Naive thymus-derived CD8-positive, alpha-beta T cell (primary cell): ENCODE measurements around the gene NOP14. TPM values are rescaled to one million over a fixed set of nuclear protein-coding genes. Genes with fewer than 3 reads are reported as not detected.
A peak's percentile ranks its signal among the peaks of the same experiment; 100 is the strongest.
"Not testable (repeated sequence)": the region's sequence is repeated elsewhere in the genome, so short reads cannot be mapped to it uniquely, and the experiment has no call there.

ENCODE experiments used
- ATAC-seq, 2 donors: fragments of 150-1000 bp; cut with Tn5 transposase in 1 of 2; sonication (Bioruptor Pico), chemical (Tn5 transposase) in 1 of 2; 1 replicate in 1 of 2; 2 replicates in 1 of 2; pipeline ENCODE4 v1.10.0; 2021; ENCODE audit warnings: mild to moderate bottlenecking in 2 of 2, moderate library complexity in 2 of 2
- POLR2A ChIA-PET: fragments of 350-600 bp; sonication (Branson Sonifier 250); formaldehyde crosslinking; loops from one replicate; lab custom pipeline; 2021; ENCODE audit warnings: antibody characterized with exemption; lab: Charles Lee
- DNase-seq, 10 donors: peaks; one replicate each; pipeline versions ENCODE4 v3.0.0 to v3.0.0-alpha.2; 2020 to 2022
- H3K27ac Mint-ChIP-seq, 10 donors: one replicate each; pipeline ENCODE4 v1.8.0; 2020 to 2022; ENCODE audit warnings: mild to moderate bottlenecking in 10 of 10, mixed read lengths in 10 of 10, moderate library complexity in 4 of 10, inconsistent platforms in 1 of 10
- H3K27me3 Mint-ChIP-seq, 5 donors: one replicate each; pipeline ENCODE4 v1.8.0; 2021 to 2022; ENCODE audit warnings: mixed read lengths in 5 of 5
- H3K36me3 Mint-ChIP-seq, 3 donors: one replicate each; pipeline ENCODE4 v1.8.0; 2020 to 2022; ENCODE audit warnings: mixed read lengths in 3 of 3, mild to moderate bottlenecking in 2 of 3, inconsistent platforms in 1 of 3
- H3K4me1 Mint-ChIP-seq, 4 donors: one replicate each; pipeline ENCODE4 v1.8.0; 2021 to 2022; ENCODE audit warnings: mixed read lengths in 4 of 4
- H3K4me3 Mint-ChIP-seq, 10 donors: one replicate each; pipeline ENCODE4 v1.8.0; 2020 to 2022; ENCODE audit warnings: mild to moderate bottlenecking in 10 of 10, mixed read lengths in 10 of 10, moderate library complexity in 6 of 10, inconsistent platforms in 1 of 10
- H3K9me3 Mint-ChIP-seq, 9 donors: one replicate each; pipeline ENCODE4 v1.8.0; 2020 to 2022; ENCODE audit warnings: mixed read lengths in 9 of 9, mild to moderate bottlenecking in 3 of 9, inconsistent platforms in 1 of 9, moderate library complexity in 1 of 9
- polyA plus RNA-seq, 3 donors: library from polyadenylated mRNA; unstranded; fragments of 300-500 nt; fragmentation: Illumina TruSeq; gene quantifications; one replicate each; pipeline ENCODE4 v1.2.3, GENCODE V29; 2021
- total RNA-seq, 8 experiments: library from RNA in 2 of 8; stranded (reverse) in 2 of 8; gene quantifications; one replicate each; pipeline ENCODE4 v1.2.3 and lab custom pipeline; 2021 to 2026

Gene NOP14
- total and polyA plus RNA-seq, 5 experiments from 2014 or later, result 10.8 to 47.8 (median 31.8) TPM

GRCh38 chr4:2958446-2958845 lies 4.8 kb downstream of the NOP14 start:
- H3K4me3 Mint-ChIP-seq, result no peak overlapping the region
- no peaks in the 10 kb centered on the region for H3K27me3 Mint-ChIP-seq
- H3K36me3 Mint-ChIP-seq, result peaks cover 3 to 65% (median 11%) of the 10 kb centered on the region in 3 donors
- POLR2A ChIA-PET, result no interaction called here
- ATAC-seq (no peak), DNase-seq (no peak)
- no peaks in the 10 kb centered on the region for H3K9me3 Mint-ChIP-seq
- peak overlapping the region in 2 of 10 donors; percentile 6 to 62 for H3K27ac Mint-ChIP-seq
- H3K4me1 Mint-ChIP-seq, result peaks cover 25 to 55% (median 42%) of the 10 kb centered on the region in 4 donors

DNA sequence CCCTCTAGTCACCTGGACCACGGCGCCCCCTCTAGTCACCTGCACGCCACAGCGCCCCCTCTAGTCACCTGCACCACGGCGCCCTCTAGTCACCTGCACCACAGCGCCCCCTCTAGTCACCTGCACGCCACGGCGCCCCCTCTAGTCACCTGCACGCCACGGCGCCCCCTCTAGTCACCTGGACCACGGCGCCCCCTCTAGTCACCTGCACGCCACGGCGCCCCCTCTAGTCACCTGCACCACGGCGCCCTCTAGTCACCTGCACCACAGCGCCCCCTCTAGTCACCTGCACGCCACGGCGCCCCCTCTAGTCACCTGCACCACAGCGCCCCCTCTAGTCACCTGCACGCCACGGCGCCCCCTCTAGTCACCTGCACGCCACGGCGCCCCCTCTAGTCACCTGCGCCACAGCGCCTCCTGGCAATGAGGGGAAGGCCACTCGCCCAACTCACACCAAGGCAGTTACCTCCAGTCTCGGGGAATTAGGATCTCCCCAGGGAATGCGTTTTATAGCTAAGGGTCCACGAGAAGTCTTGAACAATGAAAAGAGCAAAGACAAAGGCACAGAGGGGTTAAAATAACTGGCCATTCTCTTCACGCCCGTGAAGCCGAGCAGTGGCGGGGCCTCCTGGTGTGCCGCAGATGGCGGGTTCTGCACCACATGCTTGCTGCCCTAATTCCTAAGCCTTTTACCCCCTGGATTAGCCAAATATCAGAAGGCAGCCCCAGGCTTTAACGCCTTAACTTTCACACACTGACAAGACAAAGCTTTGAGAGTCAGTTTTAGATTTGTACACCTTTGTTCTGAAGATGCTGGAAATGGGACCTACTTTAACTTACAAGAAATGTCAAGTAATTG lies 7.8 kb downstream of the NOP14 start:
- Mint-ChIP-seq H3K4me1 (peaks cover 14 to 44% (median 26%) of the 10 kb centered on the region in 4 donors), H3K36me3 (peaks cover 3 to 92% (median 23%) of the 10 kb centered on the region in 3 donors), H3K27ac (peak overlapping the region in 3 of 10 donors; percentile 54 to 90 (median 85))
- peak in 1 of 10 donors; percentile 46 for DNase-seq
- POLR2A ChIA-PET, H3K9me3 Mint-ChIP-seq, H3K4me3 Mint-ChIP-seq, H3K27me3 Mint-ChIP-seq, ATAC-seq: not testable (repeated sequence)

DNA sequence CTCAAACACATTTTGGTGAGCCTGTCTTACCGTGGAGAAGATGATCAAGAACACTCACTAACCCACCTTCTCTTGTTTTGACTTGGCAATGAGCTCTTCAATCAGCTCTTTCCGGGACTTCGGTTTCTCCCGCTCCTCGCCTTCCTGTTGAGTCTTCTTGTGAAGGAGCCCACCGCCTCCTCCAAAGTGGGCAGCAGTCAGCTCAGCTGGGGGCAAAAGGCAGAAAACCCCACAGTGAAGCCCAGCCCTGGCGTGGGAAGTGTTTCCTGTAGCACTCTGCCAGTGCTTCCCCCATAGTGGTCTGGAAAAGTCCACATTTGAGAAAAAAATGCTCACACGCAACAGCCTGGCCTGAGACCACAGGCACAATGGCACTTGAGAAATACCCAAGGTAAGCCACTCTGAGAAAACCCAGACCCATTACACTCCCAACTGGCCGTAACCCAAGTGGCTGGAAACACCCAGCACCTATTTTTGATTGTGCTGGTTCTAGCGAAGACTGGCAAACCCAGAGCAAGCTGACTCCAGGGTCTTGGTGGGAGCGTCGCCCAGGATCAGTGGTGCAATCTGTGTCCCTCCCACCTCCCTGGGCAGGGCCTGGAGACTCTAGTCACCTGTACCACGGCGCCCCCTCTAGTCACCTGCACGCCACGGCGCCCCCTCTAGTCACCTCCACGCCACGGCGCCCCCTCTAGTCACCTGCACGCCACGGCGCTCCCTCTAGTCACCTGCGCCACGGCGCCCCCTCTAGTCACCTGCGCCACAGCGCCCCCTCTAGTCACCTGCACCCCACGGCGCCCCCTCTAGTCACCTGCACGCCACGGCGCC lies 8.6 kb downstream of the NOP14 start:
- no peak overlapping the region for H3K4me3 Mint-ChIP-seq
- POLR2A ChIA-PET, result interaction anchor here (1.2 to 1.4 kb wide), 2 partner anchors 9 to 48 kb away, joined by 3 to 4 read pairs; partner anchors contain the start of genes GRK4 and NOP14

DNA sequence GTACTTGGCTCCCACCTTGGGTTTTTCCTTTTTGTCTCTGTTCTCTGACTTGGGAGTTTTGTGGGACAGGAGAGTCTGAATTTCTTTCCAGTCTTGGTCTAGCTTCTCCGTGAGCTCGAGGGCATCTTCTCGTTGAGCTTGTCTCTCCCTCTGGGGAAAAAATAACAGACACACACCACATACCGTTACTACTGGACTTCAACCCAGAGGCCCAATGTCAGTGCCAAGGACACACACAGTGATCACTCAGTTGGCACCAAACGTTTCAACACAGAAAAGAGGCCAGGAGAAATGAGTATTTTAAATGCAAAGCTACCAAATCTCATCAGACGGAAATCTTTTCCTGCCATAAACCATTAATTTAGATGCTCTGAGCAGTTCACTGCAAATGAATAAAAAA lies 9.7 kb downstream of the NOP14 start:
- Mint-ChIP-seq H3K4me1 (peaks cover 5 to 27% (median 14%) of the 10 kb centered on the region in 4 donors), H3K27me3 (no peaks in the 10 kb centered on the region), H3K4me3 (no peak overlapping the region), H3K9me3 (no peaks in the 10 kb centered on the region), H3K36me3 (peaks cover 3 to 97% (median 24%) of the 10 kb centered on the region in 3 donors), H3K27ac (peak overlapping the region in 1 of 10 donors; percentile 48)
- DNase-seq (no peak), ATAC-seq (no peak)
- POLR2A ChIA-PET, result interaction anchor here (1.2 to 1.4 kb wide), 2 partner anchors 10 to 47 kb away, joined by 3 to 4 read pairs; partner anchors contain the start of genes GRK4 and NOP14

More for the DNA sequence above, 8.6 kb downstream of the NOP14 start:
- Mint-ChIP-seq H3K36me3 (peaks cover 3 to 95% (median 24%) of the 10 kb centered on the region in 3 donors), H3K4me1 (peaks cover 13 to 36% (median 22%) of the 10 kb centered on the region in 4 donors), H3K27ac (peak overlapping the region in 8 of 10 donors; percentile 38 to 90 (median 60)), H3K9me3 (no peaks in the 10 kb centered on the region), H3K27me3 (no peaks in the 10 kb centered on the region)
- peak; percentile 41 to 75 for ATAC-seq
- DNase-seq, result peak in 6 of 10 donors; percentile 26 to 55 (median 34)

DNA sequence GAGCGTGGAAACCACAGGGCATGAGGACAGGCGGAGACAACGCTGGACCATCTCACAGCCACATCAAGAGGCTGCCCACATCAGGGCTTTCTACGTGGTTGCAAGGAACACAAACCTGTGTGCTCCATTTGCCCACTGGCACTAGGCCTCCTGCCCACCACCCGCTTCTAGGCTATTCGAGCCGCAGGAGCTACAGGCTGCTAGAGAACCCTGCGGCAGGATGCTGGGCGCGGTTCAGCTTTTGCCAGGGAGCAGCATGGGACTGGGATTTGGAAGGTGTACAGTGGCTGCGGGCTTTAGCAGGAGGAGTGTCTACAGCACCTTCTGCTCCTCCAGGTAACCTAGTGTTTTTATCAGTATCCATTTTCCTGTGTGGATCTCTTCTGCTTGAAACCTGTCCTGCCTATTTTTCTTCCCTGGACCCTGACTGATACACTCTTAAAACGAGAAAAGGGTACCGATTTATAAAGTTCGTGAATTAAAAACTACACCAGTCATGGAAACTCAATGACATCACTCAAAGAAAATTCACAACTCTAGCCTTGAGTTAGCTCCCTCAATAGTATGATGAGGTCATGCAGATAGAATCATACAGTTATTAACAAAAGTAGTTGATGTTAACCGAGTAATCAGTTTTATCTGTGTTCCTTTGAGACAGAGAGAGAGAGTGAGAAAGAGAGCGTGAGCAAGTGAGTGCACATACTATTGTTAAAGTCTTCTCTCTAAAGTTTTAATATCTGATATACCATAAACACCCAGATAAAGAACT lies 12.8 kb downstream of the NOP14 start:
- peak overlapping the region in 2 of 10 donors; percentile 35 to 38 for H3K27ac Mint-ChIP-seq
- no peak overlapping the region for H3K4me3 Mint-ChIP-seq

GRCh38 chr4:2949782-2950125 lies 13.5 kb downstream of the NOP14 start:
- Mint-ChIP-seq H3K27me3 (no peaks in the 10 kb centered on the region), H3K36me3 (peaks cover 0 to 97% (median 19%) of the 10 kb centered on the region in 3 donors), H3K4me1 (peaks cover 0 to 10% (median 6%) of the 10 kb centered on the region in 4 donors), H3K9me3 (no peaks in the 10 kb centered on the region), H3K27ac (no peak overlapping the region), H3K4me3 (no peak overlapping the region)
- POLR2A ChIA-PET, result no interaction called here
- DNase-seq (no peak), ATAC-seq (no peak)

More for the DNA sequence above, 12.8 kb downstream of the NOP14 start:
- POLR2A ChIA-PET, result interaction anchor here (0.9 kb wide), 1 partner anchor 13 kb away, joined by 3 read pairs; the partner anchor contains the start of gene GRK4
- Mint-ChIP-seq H3K27me3 (no peaks in the 10 kb centered on the region), H3K9me3 (no peaks in the 10 kb centered on the region), H3K4me1 (peaks cover 0 to 12% (median 6%) of the 10 kb centered on the region in 4 donors), H3K36me3 (peaks cover 0 to 95% (median 19%) of the 10 kb centered on the region in 3 donors)
- ATAC-seq (no peak), DNase-seq (no peak)

DNA sequence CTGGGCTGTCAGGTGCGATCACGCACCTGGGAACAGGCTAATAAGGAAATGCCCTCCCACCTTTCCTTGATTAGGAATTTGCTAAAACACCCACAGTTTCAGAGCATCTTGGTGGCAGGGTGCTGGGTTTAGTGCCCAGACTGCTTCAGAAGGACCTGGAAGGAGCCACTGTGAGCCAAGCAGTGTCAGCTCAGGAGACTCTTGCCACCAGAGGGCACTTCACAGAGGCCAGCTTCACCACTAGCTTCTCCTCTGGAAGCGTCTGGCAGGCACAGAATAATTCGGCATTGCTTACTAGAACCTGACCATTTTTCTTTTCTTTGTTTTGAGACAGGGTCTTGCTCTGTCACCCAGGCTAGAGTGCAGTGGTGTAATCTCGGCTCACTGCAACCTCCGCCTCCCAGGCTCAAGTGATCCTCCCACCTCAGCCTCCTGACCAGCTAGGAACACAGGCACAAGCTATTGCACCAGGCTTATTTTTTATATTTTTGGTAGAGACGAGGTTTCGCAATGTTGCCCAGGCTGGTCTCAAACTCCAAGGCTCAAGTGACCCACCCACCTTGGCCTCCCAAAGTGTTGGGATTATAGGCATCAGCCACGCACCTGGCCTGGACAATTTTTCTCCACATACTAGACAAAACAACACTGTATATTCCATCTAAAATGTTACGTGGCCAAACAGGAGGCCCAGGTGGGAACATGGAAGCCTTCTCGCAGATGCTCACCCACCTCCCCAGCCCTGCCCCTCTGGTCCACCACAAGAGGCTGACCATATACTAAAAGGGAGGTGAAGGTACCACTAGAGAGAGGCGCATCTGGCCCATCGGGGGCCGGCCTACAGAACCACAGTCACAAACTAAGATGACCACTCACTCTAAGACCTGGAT lies 14.1 kb downstream of the NOP14 start:
- ATAC-seq, result peak in 1 of 2 donors; percentile 32
- peaks cover 0 to 97% (median 17%) of the 10 kb centered on the region in 3 donors for H3K36me3 Mint-ChIP-seq

GRCh38 chr4:2947926-2948325 lies 15.3 kb downstream of the NOP14 start:
- Mint-ChIP-seq H3K27me3 (no peaks in the 10 kb centered on the region), H3K36me3 (peaks cover 0 to 96% (median 11%) of the 10 kb centered on the region in 3 donors), H3K27ac (peak overlapping the region in 1 of 10 donors; percentile 57), H3K9me3 (no peaks in the 10 kb centered on the region), H3K4me3 (no peak overlapping the region), H3K4me1 (peaks cover 0 to 10% (median 1%) of the 10 kb centered on the region in 4 donors)
- POLR2A ChIA-PET, result interaction anchor here (1.5 kb wide), 1 partner anchor 12 kb away, joined by 5 read pairs; no protein-coding TSS in a partner anchor
- ATAC-seq (no peak), DNase-seq (peak in 1 of 10 donors; percentile 4)

More for the DNA sequence above, 14.1 kb downstream of the NOP14 start:
- H3K9me3 Mint-ChIP-seq, result no peaks in the 10 kb centered on the region
- no peaks in the 10 kb centered on the region for H3K27me3 Mint-ChIP-seq
- DNase-seq, result peak in 1 of 10 donors; percentile 63
- POLR2A ChIA-PET, result no interaction called here
- no peak overlapping the region for H3K4me3 Mint-ChIP-seq
- peak overlapping the region in 4 of 10 donors; percentile 25 to 71 (median 50) for H3K27ac Mint-ChIP-seq
- peaks cover 0 to 10% (median 3%) of the 10 kb centered on the region in 4 donors for H3K4me1 Mint-ChIP-seq

DNA sequence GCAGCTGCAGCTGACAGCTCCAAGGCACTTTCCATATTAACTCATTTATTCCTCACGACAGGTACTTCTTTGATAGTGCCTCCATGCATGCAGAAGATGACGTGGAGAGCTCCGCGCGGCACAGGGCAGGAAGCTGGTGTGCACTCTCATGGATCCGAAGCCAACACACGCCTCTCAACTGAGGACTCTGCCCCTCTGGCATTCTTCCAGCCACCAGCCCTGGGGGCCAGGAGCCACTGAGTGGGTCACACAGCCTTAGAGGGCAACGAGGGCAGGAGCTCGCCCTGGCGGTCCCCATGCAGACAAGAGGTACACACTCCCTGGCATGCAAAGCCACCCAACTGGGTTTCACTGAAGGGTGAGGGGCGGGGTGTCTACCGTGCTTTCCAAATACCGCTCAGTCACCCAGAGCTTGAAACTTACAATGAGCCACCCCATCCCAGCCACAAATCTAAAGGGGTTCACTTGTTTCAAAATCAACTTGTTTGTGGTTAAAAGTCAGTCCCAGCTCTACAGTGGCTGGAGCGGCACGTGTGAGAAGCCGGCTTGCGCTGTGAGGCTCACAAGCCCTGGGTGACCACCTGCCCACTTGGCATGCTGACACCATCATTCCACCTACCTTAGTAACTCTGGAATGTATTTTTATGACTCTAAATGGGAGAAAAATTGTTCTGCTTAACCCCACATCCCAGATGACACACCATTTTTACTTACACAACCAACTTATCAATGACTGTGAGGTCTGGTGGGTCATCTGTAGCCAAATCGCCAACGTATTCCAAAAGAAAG lies 16.2 kb downstream of the NOP14 start:
- Mint-ChIP-seq H3K9me3 (no peaks in the 10 kb centered on the region), H3K36me3 (peaks cover 0 to 94% (median 10%) of the 10 kb centered on the region in 3 donors), H3K4me1 (peaks cover 0 to 15% (median 3%) of the 10 kb centered on the region in 4 donors), H3K27ac (peak overlapping the region in 1 of 10 donors; percentile 48), H3K4me3 (no peak overlapping the region), H3K27me3 (no peaks in the 10 kb centered on the region)
- DNase-seq (peak in 1 of 10 donors; percentile 52), ATAC-seq (no peak)
- POLR2A ChIA-PET, result interaction anchor here (1.4 to 1.5 kb wide), 2 partner anchors 11 to 15 kb away, joined by 5 to 6 read pairs; no protein-coding TSS in a partner anchor
